ENCODE data around the gene CD248.

Gene CD248

GRCh38 chr11:66340596-66341501 lies 24.0 kb upstream of the CD248 start:
- DNase-seq, result no peak

GRCh38 chr11:66339686-66340483 lies 23.0 kb upstream of the CD248 start:
- DNase-seq, result no peak

GRCh38 chr11:66339162-66339675 lies 22.4 kb upstream of the CD248 start:
- no peak for DNase-seq

- no peak for DNase-seq
Measured at GRCh38 chr11:66338276-66339161, 21.7 kb upstream of the CD248 start.

GRCh38 chr11:66337103-66337899 lies 20.5 kb upstream of the CD248 start:
- no peak for DNase-seq

- DNase-seq, result peak; percentile 52
Measured at GRCh38 chr11:66336234-66337102, 19.6 kb upstream of the CD248 start, which contains the start of gene RIN1. Gene RIN1 (minus strand): TSS chr11:66336434. CDS start chr11:66336402, 32 bp downstream.

- DNase-seq, result peak; percentile 21
Measured at GRCh38 chr11:66335531-66336233, 18.8 kb upstream of the CD248 start.

GRCh38 chr11:66334605-66335442 lies 18.0 kb upstream of the CD248 start:
- no peak for DNase-seq

- peak; percentile 11 for DNase-seq
Measured at GRCh38 chr11:66333896-66334604, 17.2 kb upstream of the CD248 start.

- DNase-seq, result no peak
Measured at GRCh38 chr11:66333220-66333877, 16.5 kb upstream of the CD248 start.

GRCh38 chr11:66332371-66333219 lies 15.8 kb upstream of the CD248 start:
- no peak for DNase-seq

GRCh38 chr11:66331542-66332370 lies 14.9 kb upstream of the CD248 start:
- no peak for DNase-seq

- no peak for DNase-seq
Measured at GRCh38 chr11:66330931-66331330, 14.1 kb upstream of the CD248 start.

- DNase-seq, result no peak
Measured at GRCh38 chr11:66329165-66329673, 12.4 kb upstream of the CD248 start.

- DNase-seq, result peak; percentile 85
Measured at GRCh38 chr11:66328302-66329144, 11.7 kb upstream of the CD248 start.

Data from activated T-cell treated with anti-CD3 and anti-CD28 coated beads, Interleukin-2, amount 50 U/mL, for 1 hour (primary cell).